NT2/D1 (cell line): ENCODE measurements around the gene ZNF277.

ENCODE experiments used
- SUZ12 ChIP-seq: IDR thresholded peaks from 2 replicates; pipeline ENCODE4 v1.6.1; 2011; ENCODE audit not compliant: insufficient read length, insufficient read depth; ENCODE audit errors: extremely low read depth
- ZNF274 ChIP-seq: IDR thresholded peaks from 2 replicates; pipeline ENCODE4 v1.6.1; 2011; ENCODE audit warnings: mild to moderate bottlenecking, low read depth, low read length

- no peak for TF ChIP-seq SUZ12
- no peak for TF ChIP-seq ZNF274
These were observed 131.4 kb downstream of the ZNF277 start for GRCh38 chr7:112337892-112338291.
